Measurements from ENCODE around the gene NUCKS1. TPM values are rescaled to one million over a fixed set of nuclear protein-coding genes. Genes with fewer than 3 reads are reported as not detected.

NUCKS1 gene
- total RNA-seq, 1 experiment from 2014 or later = 210 TPM

- no peaks in the 10 kb centered on the region for H3K36me3 ChIP-seq (ENCODE audit: control insufficient read depth, insufficient read depth, low read length)
- TF ChIP-seq POLR2AphosphoS5 (IDR thresholded peaks at IDR 0.05; ENCODE audit: low read depth, low read length) = no peak
- TF ChIP-seq REST (IDR thresholded peaks at IDR 0.05; ENCODE audit: insufficient read depth in 1 of 2, low read depth in 2 of 2, low read length in 1 of 2) = no peak
- no peak for TF ChIP-seq SIN3A (IDR thresholded peaks at IDR 0.05; ENCODE audit: borderline replicate concordance, insufficient read depth, low read depth, low read length)
- TF ChIP-seq, protein P1, sequence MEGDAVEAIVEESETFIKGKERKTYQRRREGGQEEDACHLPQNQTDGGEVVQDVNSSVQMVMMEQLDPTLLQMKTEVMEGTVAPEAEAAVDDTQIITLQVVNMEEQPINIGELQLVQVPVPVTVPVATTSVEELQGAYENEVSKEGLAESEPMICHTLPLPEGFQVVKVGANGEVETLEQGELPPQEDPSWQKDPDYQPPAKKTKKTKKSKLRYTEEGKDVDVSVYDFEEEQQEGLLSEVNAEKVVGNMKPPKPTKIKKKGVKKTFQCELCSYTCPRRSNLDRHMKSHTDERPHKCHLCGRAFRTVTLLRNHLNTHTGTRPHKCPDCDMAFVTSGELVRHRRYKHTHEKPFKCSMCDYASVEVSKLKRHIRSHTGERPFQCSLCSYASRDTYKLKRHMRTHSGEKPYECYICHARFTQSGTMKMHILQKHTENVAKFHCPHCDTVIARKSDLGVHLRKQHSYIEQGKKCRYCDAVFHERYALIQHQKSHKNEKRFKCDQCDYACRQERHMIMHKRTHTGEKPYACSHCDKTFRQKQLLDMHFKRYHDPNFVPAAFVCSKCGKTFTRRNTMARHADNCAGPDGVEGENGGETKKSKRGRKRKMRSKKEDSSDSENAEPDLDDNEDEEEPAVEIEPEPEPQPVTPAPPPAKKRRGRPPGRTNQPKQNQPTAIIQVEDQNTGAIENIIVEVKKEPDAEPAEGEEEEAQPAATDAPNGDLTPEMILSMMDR (IDR thresholded peaks at IDR 0.05) = no peak
- TF ChIP-seq TCF7L2 (IDR thresholded peaks at IDR 0.05; ENCODE audit: low read depth, low read length) = no peak
- intact Hi-C loops (cut with micrococcal nuclease; ENCODE audit: unreplicated experiment) = no loop called here
- no peaks in the 10 kb centered on the region for H3K9me3 ChIP-seq (ENCODE audit: control insufficient read depth, insufficient read depth, low read depth, low read length)
- H3K4me3 ChIP-seq (ENCODE audit: low read depth in 2 of 2, low read length in 2 of 2) = no peak overlapping the region
- in situ Hi-C loops (cut with HindIII; ENCODE audit: low pct_unique_long_range_greater_than_20kb, low sequenced_read_pairs) = no loop called here
- ChIA-PET POLR2A (no interaction called here), CTCF (no interaction called here)
- no peak for DNase-seq (ENCODE audit: low read depth, low spot score)
- H3K4me1 ChIP-seq (ENCODE audit: control insufficient read depth, insufficient read depth, low read length) = no peaks in the 10 kb centered on the region; the same call in 1 of the 2 replicates
- no peaks in the 10 kb centered on the region for H3K27me3 ChIP-seq (ENCODE audit: control insufficient read depth, insufficient read depth, low read length)
- no peak for ATAC-seq
- BruUV-seq (replicated peaks) = no TSS peak
- no peak overlapping the region for H3K27ac ChIP-seq (ENCODE audit: low read length)
Measured at GRCh38 chr1:205786601-205787000, 36.6 kb upstream of the NUCKS1 start.

DNA sequence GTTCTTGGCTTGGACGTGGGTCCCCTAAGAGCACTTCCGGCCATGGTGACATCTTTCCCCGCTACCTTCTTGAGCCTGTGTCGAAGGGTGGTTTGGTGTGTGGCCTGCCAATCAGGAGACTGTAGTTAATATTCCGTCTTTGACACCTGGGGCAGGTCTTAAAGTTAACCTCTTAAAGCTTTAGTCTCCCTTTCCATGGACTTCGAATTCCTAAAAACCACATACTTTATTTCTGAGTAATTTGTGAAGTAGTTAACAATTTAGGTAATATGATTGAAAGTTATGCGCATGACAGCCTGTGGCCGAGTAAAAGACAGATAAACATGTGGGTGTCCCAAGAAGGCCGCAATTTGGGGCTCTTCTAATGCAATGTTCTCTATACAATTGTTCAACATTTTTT is 35.5 kb upstream of the NUCKS1 start:
- BruUV-seq (replicated peaks) = no TSS peak
- CTCF ChIA-PET = no interaction called here
- in situ Hi-C loops (cut with HindIII; ENCODE audit: low pct_unique_long_range_greater_than_20kb, low sequenced_read_pairs) = no loop called here

More for the DNA sequence above, 35.5 kb upstream of the NUCKS1 start:
- Histone ChIP-seq H3K9me3 (ENCODE audit: control insufficient read depth, insufficient read depth, low read depth, low read length) (no peaks in the 10 kb centered on the region), H3K27ac (ENCODE audit: low read length) (no peak overlapping the region), H3K36me3 (ENCODE audit: control insufficient read depth, insufficient read depth, low read length) (no peaks in the 10 kb centered on the region), H3K4me1 (ENCODE audit: control insufficient read depth, insufficient read depth, low read length) (no peaks in the 10 kb centered on the region; the same call in 1 of the 2 replicates), H3K4me3 (ENCODE audit: low read depth in 2 of 2, low read length in 2 of 2) (no peak overlapping the region), H3K27me3 (ENCODE audit: control insufficient read depth, insufficient read depth, low read length) (no peaks in the 10 kb centered on the region)
- DNase-seq (ENCODE audit: low read depth, low spot score) = no peak
- POLR2A ChIA-PET = no interaction called here
- ATAC-seq = no peak
- intact Hi-C loops (cut with micrococcal nuclease; ENCODE audit: unreplicated experiment) = no loop called here
- TF ChIP-seq SIN3A (IDR thresholded peaks at IDR 0.05; ENCODE audit: borderline replicate concordance, insufficient read depth, low read depth, low read length) (no peak), POLR2AphosphoS5 (IDR thresholded peaks at IDR 0.05; ENCODE audit: low read depth, low read length) (no peak), TCF7L2 (IDR thresholded peaks at IDR 0.05; ENCODE audit: low read depth, low read length) (no peak), REST (IDR thresholded peaks at IDR 0.05; ENCODE audit: insufficient read depth in 1 of 2, low read depth in 2 of 2, low read length in 1 of 2) (no peak)
- TF ChIP-seq, protein P1 (IDR thresholded peaks at IDR 0.05) = no peak
